ENCODE measurements around the gene RNF175.
"Not testable (repeated sequence)": the region's sequence is repeated elsewhere in the genome, so short reads cannot be mapped to it uniquely, and the experiment has no call there.

Gene RNF175

DNA sequence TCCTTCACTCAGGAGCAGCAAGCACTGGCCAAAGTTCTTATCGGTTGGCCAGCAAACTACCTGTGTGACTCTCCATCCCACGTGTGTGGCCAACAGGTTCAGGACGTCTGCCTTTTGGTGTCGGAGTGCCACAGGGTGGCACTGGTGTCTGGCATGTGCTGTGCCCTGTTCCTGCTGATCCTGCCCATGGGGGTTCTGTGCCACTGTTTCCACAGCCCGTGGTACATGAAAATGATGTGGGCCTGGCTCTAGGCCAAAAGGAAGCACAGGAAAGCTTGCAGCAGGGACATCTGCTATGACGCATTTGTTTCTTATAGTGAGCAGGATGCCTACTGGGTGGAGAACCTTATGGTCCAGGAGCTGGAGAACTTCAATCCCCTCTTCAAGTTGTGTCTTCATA is 80.3 kb downstream of the RNF175 start:
- DNase-seq (ENCODE audit: extremely low read depth, low read depth): no peak
- TF ChIP-seq, protein P1, sequence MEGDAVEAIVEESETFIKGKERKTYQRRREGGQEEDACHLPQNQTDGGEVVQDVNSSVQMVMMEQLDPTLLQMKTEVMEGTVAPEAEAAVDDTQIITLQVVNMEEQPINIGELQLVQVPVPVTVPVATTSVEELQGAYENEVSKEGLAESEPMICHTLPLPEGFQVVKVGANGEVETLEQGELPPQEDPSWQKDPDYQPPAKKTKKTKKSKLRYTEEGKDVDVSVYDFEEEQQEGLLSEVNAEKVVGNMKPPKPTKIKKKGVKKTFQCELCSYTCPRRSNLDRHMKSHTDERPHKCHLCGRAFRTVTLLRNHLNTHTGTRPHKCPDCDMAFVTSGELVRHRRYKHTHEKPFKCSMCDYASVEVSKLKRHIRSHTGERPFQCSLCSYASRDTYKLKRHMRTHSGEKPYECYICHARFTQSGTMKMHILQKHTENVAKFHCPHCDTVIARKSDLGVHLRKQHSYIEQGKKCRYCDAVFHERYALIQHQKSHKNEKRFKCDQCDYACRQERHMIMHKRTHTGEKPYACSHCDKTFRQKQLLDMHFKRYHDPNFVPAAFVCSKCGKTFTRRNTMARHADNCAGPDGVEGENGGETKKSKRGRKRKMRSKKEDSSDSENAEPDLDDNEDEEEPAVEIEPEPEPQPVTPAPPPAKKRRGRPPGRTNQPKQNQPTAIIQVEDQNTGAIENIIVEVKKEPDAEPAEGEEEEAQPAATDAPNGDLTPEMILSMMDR (IDR thresholded peaks at IDR 0.05; ENCODE audit: low read depth, low read length): no peak

DNA sequence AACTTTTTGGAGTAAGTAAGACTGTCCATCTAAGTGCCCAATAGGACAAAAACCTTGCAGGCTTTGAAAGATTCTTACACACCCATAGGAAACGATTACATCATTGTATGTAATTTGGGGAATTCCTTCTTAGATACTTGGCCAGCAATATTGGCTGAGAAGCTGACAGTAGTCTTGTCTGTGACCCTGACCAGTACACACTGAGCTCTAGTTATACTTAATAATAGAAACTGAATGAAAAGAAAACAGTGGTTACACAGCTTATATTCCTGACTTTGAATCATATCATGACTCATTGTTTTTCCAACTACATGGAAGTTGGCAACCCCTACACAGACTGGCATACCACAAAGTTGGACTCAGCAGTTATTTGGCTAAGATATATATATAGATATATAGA is 82.8 kb downstream of the RNF175 start:
- peak; percentile 10 for DNase-seq (ENCODE audit: extremely low read depth, low read depth)
- TF ChIP-seq, protein P1 (IDR thresholded peaks at IDR 0.05; ENCODE audit: low read depth, low read length): no peak

- no peak for DNase-seq (ENCODE audit: extremely low read depth, low read depth)
These were observed 83.3 kb downstream of the RNF175 start for GRCh38 chr4:153676486-153676885.

GRCh38 chr4:153669838-153670237 is 90.0 kb downstream of the RNF175 start:
- TF ChIP-seq, protein P1 (IDR thresholded peaks at IDR 0.05; ENCODE audit: low read depth, low read length): no peak
- no peak for DNase-seq (ENCODE audit: extremely low read depth, low read depth)

More at GRCh38 chr4:153676486-153676885, 83.3 kb downstream of the RNF175 start:
- TF ChIP-seq, protein P1 (IDR thresholded peaks at IDR 0.05; ENCODE audit: low read depth, low read length): no peak

- TF ChIP-seq, protein P1 (IDR thresholded peaks at IDR 0.05; ENCODE audit: low read depth, low read length): no peak
- no peak for DNase-seq (ENCODE audit: extremely low read depth, low read depth)
These were observed 91.2 kb downstream of the RNF175 start for GRCh38 chr4:153668647-153669046.

DNA sequence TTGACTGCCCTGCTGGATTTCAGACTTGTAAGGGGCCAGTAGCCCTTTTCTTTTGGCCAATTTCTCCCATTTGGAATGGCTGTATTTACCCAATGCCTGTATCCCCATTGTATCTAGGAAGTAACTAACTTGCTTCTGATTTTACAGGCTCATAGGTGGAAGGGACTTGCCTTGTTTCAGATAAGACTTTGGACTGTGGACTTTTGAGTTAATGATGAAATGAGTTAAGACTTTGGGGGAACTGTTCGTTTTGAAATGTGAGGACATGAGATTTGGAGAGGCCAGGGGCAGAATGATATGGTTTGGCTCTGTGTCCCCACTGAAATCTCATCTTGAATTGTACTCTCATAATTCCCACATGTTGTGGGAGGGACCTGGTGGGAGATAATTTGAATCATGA is 93.3 kb downstream of the RNF175 start:
- DNase-seq (ENCODE audit: extremely low read depth, low read depth): not testable (repeated sequence)

GRCh38 chr4:153663667-153664066 is 96.2 kb downstream of the RNF175 start:
- TF ChIP-seq, protein P1 (IDR thresholded peaks at IDR 0.05; ENCODE audit: low read depth, low read length): no peak
- DNase-seq (ENCODE audit: extremely low read depth, low read depth): no peak

DNA sequence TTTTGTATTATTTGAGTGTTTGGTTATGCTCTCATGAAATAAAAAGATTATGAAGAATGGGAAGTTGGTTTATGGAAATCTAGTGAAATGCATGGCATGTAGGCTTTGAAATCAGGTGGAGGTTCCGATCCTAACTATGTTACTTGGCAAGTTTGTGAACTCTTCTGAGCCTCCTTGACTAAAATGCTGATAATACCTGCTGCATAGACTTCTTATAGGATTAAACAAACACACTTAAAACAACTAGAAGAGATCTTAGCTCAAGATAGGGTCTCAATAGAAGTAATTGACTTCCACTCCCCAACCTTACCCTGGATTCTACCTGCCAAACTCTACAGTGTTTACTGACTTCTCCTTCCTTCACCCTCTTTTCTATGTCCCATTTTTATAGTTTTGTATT is 97.9 kb downstream of the RNF175 start:
- DNase-seq (ENCODE audit: extremely low read depth, low read depth): no peak
- TF ChIP-seq, protein P1 (IDR thresholded peaks at IDR 0.05; ENCODE audit: low read depth, low read length): no peak
